Heart left ventricle (tissue), 13 donors: ENCODE measurements around the gene MTCH2.

Experiments
- POLR2A ChIP-seq, 2 donors: fragments of 450-650 bp; IDR thresholded peaks; one replicate each; pipeline ENCODE4 v1.6.1; 2017; ENCODE audit warnings: antibody characterized with exemption in 2 of 2, mild to moderate bottlenecking in 2 of 2, moderate library complexity in 2 of 2
- TF ChIP-seq, protein P1 (sequence below), 12 donors: fragments of 200-600 bp; sonication (generic) in 4 of 12; IDR thresholded peaks; one replicate each; pipeline versions ENCODE4 v1.5.0 to v1.8.0; 2018 to 2022; ENCODE audit warnings: antibody characterized with exemption in 12 of 12, mild to moderate bottlenecking in 5 of 12
- donor health status: ischemic (EF 13 %, LVEDD 7.1; RV severe dilation, severe dysfunction).
- donor health status: DM: no; HTN: yes; CAD: no.
- donor health status: DM: no; HTN: no; CAD: no.
- donor health status: ischemic (EF 25% LVEDD 6.9; RV normal size, moderate dysfunction).
- donor health status: ischemic (EF 25% LVEDD 5.7; RV mildly dilated, moderate dysfunction).
- donor health status: ischemic (EF 35%, LVEDD 5.7; RV mildly dilated, moderate dysfunction).
- donor health status: nonischemic (EF 11% LVEDD 7.7; RV severe dilation, severe dysfunction).
- donor health status: DM: yes; HTN: yes; CAD: no.
- donor health status: PGD.
- donor health status: ischemic (EF 29% LVEDD 5.4; RV normal size, mild dysfunction).
- donor health status: nonischemic (EF 23%, LVEDD 6.1; RV moderate dilation, normal function).

DNA sequence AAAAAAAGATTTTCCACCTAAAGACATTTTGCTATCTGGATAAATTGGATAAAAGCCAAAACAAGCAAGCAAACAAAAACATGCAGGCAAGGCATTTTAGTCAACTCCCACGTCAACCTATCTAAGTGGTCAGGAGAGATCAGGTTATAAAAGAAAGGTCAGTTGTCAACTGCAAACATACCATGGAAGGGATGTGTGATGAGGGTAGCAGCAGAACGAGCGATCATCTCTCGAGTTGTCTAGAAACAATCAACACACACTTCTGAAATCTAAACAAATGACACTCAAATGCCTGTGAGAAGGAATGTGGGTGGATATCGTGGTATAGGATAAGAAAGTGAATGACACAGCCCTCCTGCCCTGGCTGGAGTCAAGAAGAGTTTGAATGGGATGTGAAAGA, 10.9 kb downstream of the MTCH2 start:
- TF ChIP-seq, protein P1, sequence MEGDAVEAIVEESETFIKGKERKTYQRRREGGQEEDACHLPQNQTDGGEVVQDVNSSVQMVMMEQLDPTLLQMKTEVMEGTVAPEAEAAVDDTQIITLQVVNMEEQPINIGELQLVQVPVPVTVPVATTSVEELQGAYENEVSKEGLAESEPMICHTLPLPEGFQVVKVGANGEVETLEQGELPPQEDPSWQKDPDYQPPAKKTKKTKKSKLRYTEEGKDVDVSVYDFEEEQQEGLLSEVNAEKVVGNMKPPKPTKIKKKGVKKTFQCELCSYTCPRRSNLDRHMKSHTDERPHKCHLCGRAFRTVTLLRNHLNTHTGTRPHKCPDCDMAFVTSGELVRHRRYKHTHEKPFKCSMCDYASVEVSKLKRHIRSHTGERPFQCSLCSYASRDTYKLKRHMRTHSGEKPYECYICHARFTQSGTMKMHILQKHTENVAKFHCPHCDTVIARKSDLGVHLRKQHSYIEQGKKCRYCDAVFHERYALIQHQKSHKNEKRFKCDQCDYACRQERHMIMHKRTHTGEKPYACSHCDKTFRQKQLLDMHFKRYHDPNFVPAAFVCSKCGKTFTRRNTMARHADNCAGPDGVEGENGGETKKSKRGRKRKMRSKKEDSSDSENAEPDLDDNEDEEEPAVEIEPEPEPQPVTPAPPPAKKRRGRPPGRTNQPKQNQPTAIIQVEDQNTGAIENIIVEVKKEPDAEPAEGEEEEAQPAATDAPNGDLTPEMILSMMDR (IDR thresholded peaks at IDR 0.05): no peak
- TF ChIP-seq POLR2A (IDR thresholded peaks at IDR 0.05): no peak
